Tibial nerve (tissue), 4 donors: ENCODE results near the gene SETDB1. TPM values are rescaled to one million over a fixed set of nuclear protein-coding genes. Genes with fewer than 3 reads are reported as not detected.

Source experiments
- DNase-seq, 2 donors: peaks; one replicate each; pipeline ENCODE4 v3.0.0-alpha.2; 2019; ENCODE audit warnings: low spot score in 2 of 2
- H3K27ac ChIP-seq, 4 donors: fragments of 200-600 bp; sonication (generic) in 3 of 4; one replicate each; pipeline ENCODE4 v1.5.1; 2017 to 2019; ENCODE audit warnings: mild to moderate bottlenecking in 1 of 4
- H3K27me3 ChIP-seq, 2 donors: fragments of 200-600 bp; sonication (generic) in 1 of 2; one replicate each; pipeline versions ENCODE4 v1.5.1 to v1.6.0; 2017 to 2019
- H3K36me3 ChIP-seq, 3 donors: fragments of 200-600 bp; sonication (generic); one replicate each; pipeline ENCODE4 v1.5.1; 2018 to 2019
- H3K4me1 ChIP-seq, 4 donors: fragments of 200-600 bp; sonication (generic) in 3 of 4; one replicate each; pipeline ENCODE4 v1.5.1; 2017 to 2019
- H3K4me3 ChIP-seq, 4 donors: fragments of 200-600 bp; sonication (generic) in 3 of 4; one replicate each; pipeline ENCODE4 v1.5.1; 2017 to 2019; ENCODE audit warnings: mild to moderate bottlenecking in 1 of 4, moderate library complexity in 1 of 4
- H3K9me3 ChIP-seq, 4 donors: fragments of 200-600 bp; sonication (generic) in 3 of 4; one replicate each; pipeline ENCODE4 v1.5.1; 2017 to 2019
- EP300 ChIP-seq, 2 donors: sonication (generic); formaldehyde crosslinking; IDR thresholded peaks; one replicate each; pipeline ENCODE4 v1.6.1; 2017; ENCODE audit warnings: antibody characterized with exemption in 2 of 2, mild to moderate bottlenecking in 1 of 2
- POLR2A ChIP-seq, 2 donors: fragments of 450-650 bp; IDR thresholded peaks; one replicate each; pipeline ENCODE4 v1.6.1; 2017; ENCODE audit warnings: antibody characterized with exemption in 2 of 2, mild to moderate bottlenecking in 2 of 2, moderate library complexity in 2 of 2
- WGBS, 2 donors: methylation state at CpG; one replicate each; pipeline ENCODE4 v1.1.5; 2018; 5-methylcytosine and 5-hydroxymethylcytosine counted together
- total RNA-seq, 4 donors: library from RNA; depleted of rRNA; stranded (reverse); fragments of >200 nt; gene quantifications; one replicate each; pipeline ENCODE4 v1.1.0, GENCODE V29; 2016
- TF ChIP-seq, protein P1 (sequence below), 5 experiments: fragments of 200-600 bp in 3 of 5; fragments of 450-650 bp in 2 of 5; sonication (generic) in 3 of 5; IDR thresholded peaks; one replicate each; pipeline ENCODE4 v1.5.1; 2016 to 2019; ENCODE audit warnings: antibody characterized with exemption in 5 of 5, mild to moderate bottlenecking in 3 of 5, moderate library complexity in 2 of 5

Gene SETDB1
- total RNA-seq, 4 donors from 2014 or later, result 30.6 to 42.9 (median 35.3) TPM

- H3K4me3 ChIP-seq, result no peak overlapping the region
- no peaks in the 10 kb centered on the region for H3K27me3 ChIP-seq
- no peak overlapping the region for H3K27ac ChIP-seq
- no peaks in the 10 kb centered on the region for H3K4me1 ChIP-seq
- WGBS, 2 donors, result 93 to 97% methylated on average over 6 of the region's 6 CpGs
- TF ChIP-seq, protein P1, sequence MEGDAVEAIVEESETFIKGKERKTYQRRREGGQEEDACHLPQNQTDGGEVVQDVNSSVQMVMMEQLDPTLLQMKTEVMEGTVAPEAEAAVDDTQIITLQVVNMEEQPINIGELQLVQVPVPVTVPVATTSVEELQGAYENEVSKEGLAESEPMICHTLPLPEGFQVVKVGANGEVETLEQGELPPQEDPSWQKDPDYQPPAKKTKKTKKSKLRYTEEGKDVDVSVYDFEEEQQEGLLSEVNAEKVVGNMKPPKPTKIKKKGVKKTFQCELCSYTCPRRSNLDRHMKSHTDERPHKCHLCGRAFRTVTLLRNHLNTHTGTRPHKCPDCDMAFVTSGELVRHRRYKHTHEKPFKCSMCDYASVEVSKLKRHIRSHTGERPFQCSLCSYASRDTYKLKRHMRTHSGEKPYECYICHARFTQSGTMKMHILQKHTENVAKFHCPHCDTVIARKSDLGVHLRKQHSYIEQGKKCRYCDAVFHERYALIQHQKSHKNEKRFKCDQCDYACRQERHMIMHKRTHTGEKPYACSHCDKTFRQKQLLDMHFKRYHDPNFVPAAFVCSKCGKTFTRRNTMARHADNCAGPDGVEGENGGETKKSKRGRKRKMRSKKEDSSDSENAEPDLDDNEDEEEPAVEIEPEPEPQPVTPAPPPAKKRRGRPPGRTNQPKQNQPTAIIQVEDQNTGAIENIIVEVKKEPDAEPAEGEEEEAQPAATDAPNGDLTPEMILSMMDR (IDR thresholded peaks at IDR 0.05), result no peak
- TF ChIP-seq POLR2A (IDR thresholded peaks at IDR 0.05), result no peak
- no peak for TF ChIP-seq EP300 (IDR thresholded peaks at IDR 0.05)
- no peaks in the 10 kb centered on the region for H3K36me3 ChIP-seq
- DNase-seq, result no peak
- H3K9me3 ChIP-seq, result no peaks in the 10 kb centered on the region
These were observed 20.9 kb upstream of the SETDB1 start for GRCh38 chr1:150905301-150905700.

DNA sequence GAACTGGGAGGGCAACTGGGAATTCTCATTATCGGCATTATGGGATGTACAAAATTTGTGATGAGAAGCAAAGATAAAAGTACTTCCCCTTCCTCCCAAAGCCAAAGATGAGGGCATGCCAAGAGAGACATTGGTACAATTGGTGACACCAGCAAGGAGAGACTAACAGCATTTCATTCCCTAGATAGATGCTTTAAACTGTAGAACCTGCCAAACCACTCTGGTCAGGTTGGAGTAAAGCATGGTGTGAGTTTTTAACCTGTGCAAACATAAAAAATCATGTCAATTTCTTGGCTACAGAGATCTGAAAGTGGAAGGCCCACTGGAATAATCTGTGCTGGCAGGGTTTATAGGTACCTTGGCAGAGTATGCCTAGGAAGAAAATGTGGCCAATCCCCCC, 19.8 kb upstream of the SETDB1 start:
- H3K9me3 ChIP-seq, result no peaks in the 10 kb centered on the region
- no peak for DNase-seq
- H3K27ac ChIP-seq, result no peak overlapping the region
- H3K36me3 ChIP-seq, result no peaks in the 10 kb centered on the region
- TF ChIP-seq EP300 (IDR thresholded peaks at IDR 0.05), result no peak
- TF ChIP-seq, protein P1 (IDR thresholded peaks at IDR 0.05), result no peak
- TF ChIP-seq POLR2A (IDR thresholded peaks at IDR 0.05), result no peak
- H3K27me3 ChIP-seq, result no peaks in the 10 kb centered on the region
- H3K4me1 ChIP-seq, result no peaks in the 10 kb centered on the region
- no peak overlapping the region for H3K4me3 ChIP-seq
- WGBS, 2 donors, result 91% methylated on average over 1 of the region's 1 CpG

- Histone ChIP-seq H3K4me3 (no peak overlapping the region), H3K4me1 (no peaks in the 10 kb centered on the region), H3K9me3 (no peaks in the 10 kb centered on the region), H3K27ac (no peak overlapping the region), H3K36me3 (no peaks in the 10 kb centered on the region), H3K27me3 (no peaks in the 10 kb centered on the region)
- TF ChIP-seq, protein P1 (IDR thresholded peaks at IDR 0.05), result no peak
- TF ChIP-seq EP300 (IDR thresholded peaks at IDR 0.05) (no peak), POLR2A (IDR thresholded peaks at IDR 0.05) (no peak)
- no peak for DNase-seq
- WGBS, 2 donors, result 83 to 84% methylated on average over 2 of the region's 2 CpGs
These were observed 19.4 kb upstream of the SETDB1 start for GRCh38 chr1:150906813-150907212.

DNA sequence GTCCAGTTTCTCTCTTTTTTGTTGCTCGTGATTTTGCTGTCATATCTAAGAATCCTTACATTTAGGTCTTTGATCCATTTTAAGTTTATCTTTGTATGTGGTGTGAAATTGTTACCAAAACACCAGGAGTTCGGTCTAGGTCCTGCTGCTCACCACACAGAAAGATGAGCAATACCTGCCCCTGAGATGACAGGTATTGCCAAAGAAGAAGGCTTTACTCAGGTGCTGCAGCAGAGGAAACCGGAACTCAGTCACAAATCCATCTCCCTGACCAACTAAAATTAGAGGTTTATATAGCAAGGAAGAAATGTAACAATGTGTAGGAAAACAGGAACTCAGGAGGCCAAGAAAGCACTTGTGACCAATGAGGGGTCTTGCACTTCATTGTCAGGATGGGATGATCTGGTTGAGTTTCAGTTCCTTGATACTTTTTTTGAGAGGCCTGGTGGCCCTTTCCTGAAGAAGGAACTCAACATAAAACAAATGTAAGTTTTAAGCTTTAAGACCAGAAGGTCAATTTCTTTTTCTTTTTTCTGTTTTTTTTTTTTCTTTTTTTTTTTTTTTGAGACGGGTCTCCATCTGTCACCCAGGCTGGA, 16.5 kb upstream of the SETDB1 start:
- Histone ChIP-seq H3K4me1 (no peaks in the 10 kb centered on the region), H3K4me3 (no peak overlapping the region), H3K27ac (no peak overlapping the region), H3K9me3 (no peaks in the 10 kb centered on the region), H3K27me3 (no peaks in the 10 kb centered on the region), H3K36me3 (no peaks in the 10 kb centered on the region)
- 89 to 90% methylated on average over 4 of the region's 4 CpGs for WGBS, 2 donors
- TF ChIP-seq, protein P1 (IDR thresholded peaks at IDR 0.05), result no peak
- TF ChIP-seq EP300 (IDR thresholded peaks at IDR 0.05), result no peak
- DNase-seq, result no peak

DNA sequence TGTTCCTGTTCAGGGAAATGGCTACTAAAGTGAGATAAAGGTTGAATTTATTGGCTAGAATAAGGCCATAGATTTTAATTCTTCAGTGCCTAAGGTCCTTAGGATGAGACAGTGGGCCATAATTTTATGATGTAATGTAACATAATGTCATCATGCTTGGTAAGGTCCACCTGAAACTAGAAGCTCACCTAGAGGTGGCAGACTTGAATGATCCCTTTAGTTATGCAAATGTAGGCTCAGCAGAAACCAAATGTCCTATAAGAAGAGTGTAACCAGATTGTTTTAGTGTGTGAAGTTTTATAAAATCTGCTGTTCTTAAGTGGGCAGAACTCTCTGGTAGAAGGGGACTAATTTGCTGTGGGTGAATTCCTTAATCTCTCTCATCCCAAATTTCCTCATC, 13.5 kb upstream of the SETDB1 start:
- TF ChIP-seq POLR2A (IDR thresholded peaks at IDR 0.05) (no peak), EP300 (IDR thresholded peaks at IDR 0.05) (no peak)
- TF ChIP-seq, protein P1 (IDR thresholded peaks at IDR 0.05), result no peak
- H3K36me3 ChIP-seq, result no peaks in the 10 kb centered on the region
- H3K27me3 ChIP-seq, result no peaks in the 10 kb centered on the region
- DNase-seq, result no peak
- H3K27ac ChIP-seq, result no peak overlapping the region
- no peak overlapping the region for H3K4me3 ChIP-seq
- no peaks in the 10 kb centered on the region for H3K4me1 ChIP-seq
- no peaks in the 10 kb centered on the region for H3K9me3 ChIP-seq
